ENCODE results near the gene INF2.

- TF ChIP-seq POLR2A (IDR thresholded peaks at IDR 0.05; ENCODE audit: low read depth, low read length): no peak
- no peak for TF ChIP-seq CTCF (IDR thresholded peaks at IDR 0.05; ENCODE audit: extremely low read depth in 1 of 2, insufficient read depth in 1 of 2, low read depth in 1 of 2, low read length in 2 of 2)
- TF ChIP-seq FOS (IDR thresholded peaks at IDR 0.05; ENCODE audit: borderline replicate concordance, insufficient read depth, low read length): no peak
- TF ChIP-seq MAX (IDR thresholded peaks at IDR 0.05; ENCODE audit: insufficient read depth, insufficient read length): no peak
Measured at GRCh38 chr14:104717646-104718045, 28.2 kb downstream of the INF2 start.

Measured in endothelial cell of umbilical vein (primary cell).